ENCODE data around the gene RAD51D. TPM values are rescaled to one million over a fixed set of nuclear protein-coding genes. Genes with fewer than 3 reads are reported as not detected.

The RAD51D gene
- total and polyA plus RNA-seq, 3 experiments from 2014 or later: 11.9 to 29.8 (median 27.5) TPM

DNA sequence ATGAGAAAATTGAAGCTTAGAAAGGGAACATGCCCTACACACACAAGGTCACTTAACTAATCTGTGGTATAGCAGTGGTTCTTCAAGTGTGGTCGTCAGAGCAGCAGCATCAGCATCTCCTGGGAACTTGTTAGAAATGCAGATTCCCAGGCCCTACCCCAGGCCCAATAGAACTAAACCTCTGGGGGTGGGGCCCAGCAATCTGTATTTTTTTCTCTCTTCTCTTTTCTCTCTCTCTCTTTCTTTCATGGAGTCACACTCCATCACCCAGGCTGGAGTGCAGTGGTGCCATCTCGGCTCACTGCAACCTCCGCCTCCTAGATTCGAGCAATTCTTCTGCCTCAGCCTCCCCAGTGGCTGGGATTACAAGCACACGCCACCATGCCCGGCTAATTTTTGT lies 18.6 kb upstream of the RAD51D start:
- DNase-seq: no peak
- H3K4me1 Mint-ChIP-seq: peaks cover 8 to 23% (median 15%) of the 10 kb centered on the region in 3 donors
- H3K9me3 Mint-ChIP-seq: no peaks in the 10 kb centered on the region
- H3K4me3 Mint-ChIP-seq: peak overlapping the region in 1 of 7 donors; percentile 10
- H3K36me3 Mint-ChIP-seq: peaks cover 5 to 65% (median 6%) of the 10 kb centered on the region in 3 donors
- POLR2A ChIA-PET: no interaction called here
- Histone ChIP-seq H3K4me3 (ENCODE audit: low read length) (no peak overlapping the region), H3K4me1 (ENCODE audit: insufficient read depth, low read length) (peaks cover 14% of the 10 kb centered on the region), H3K9me3 (ENCODE audit: low read length) (no peaks in the 10 kb centered on the region), H3K27me3 (ENCODE audit: insufficient read depth, low read length, poor library complexity, severe bottlenecking) (no peaks in the 10 kb centered on the region), H3K27ac (ENCODE audit: low read depth, low read length) (no peak overlapping the region), H3K36me3 (ENCODE audit: insufficient read depth, low read length) (peaks cover 55% of the 10 kb centered on the region)
- H3K27me3 Mint-ChIP-seq: no peaks in the 10 kb centered on the region
- H3K27ac Mint-ChIP-seq: no peak overlapping the region
- CTCF ChIA-PET: interaction anchor here (1.1 kb wide), 1 partner anchor 609 kb away, joined by 3 read pairs; no protein-coding TSS in a partner anchor

DNA sequence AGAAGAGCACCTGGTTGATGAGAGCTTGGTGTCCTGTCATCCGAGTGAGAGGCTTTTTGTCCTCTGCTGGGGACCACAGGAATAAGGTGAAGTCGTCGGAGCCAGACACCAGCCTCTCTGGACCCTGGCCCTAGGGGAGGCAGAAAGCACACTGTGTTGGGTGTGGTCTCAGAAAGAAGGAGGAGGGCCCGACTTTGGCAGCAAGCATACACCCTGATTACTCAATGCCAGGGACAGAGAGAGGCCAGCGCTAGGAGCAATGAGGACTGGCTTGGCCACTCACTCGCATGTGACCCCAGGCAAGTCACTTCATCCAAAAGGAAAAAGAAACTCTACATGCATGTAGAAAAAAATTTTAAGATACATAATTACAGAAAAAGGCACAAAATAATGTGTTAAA lies 15.7 kb upstream of the RAD51D start:
- POLR2A ChIA-PET: no interaction called here
- H3K36me3 ChIP-seq (ENCODE audit: insufficient read depth, low read length): peaks cover 61% of the 10 kb centered on the region
- H3K4me1 Mint-ChIP-seq: peaks cover 0 to 6% (median 0%) of the 10 kb centered on the region in 3 donors

DNA sequence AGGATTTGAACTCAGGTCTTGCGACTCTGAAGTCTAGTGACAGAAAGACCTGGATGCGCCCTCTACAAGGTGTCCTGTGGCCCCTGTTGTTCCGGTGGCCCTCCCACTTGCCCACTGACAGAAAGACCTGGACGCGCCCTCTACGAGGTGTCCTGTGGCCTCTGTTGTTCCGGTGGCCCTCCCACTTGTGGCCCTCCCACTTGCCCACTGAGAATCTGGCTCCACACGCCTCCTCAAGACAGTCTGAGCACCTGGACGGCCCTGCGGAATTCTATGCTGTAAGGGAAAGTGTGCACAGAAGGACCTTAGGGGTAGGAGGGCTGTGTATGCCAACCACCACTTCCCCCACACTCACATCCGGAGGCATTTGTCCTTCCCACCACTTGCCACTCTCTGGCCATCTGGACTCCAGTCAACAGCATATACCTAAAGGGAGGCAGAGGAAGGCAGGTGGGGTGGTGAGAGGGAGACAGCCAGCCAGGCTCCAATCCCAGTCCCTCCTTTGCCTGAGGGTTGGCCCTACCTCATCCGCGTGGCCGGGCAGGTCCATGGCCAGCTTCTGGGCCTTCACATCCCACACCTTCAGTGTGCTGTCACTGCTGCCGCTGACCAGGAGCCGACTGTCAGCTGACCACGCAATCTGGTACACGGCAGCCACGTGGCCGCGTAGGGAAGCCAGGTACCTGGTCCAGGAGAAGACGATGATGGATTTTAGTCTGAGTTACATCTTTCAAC lies 13.3 kb upstream of the RAD51D start:
- Mint-ChIP-seq H3K27ac (peak overlapping the region in 1 of 8 donors; percentile 24), H3K27me3 (no peaks in the 10 kb centered on the region), H3K9me3 (no peaks in the 10 kb centered on the region), H3K36me3 (peaks cover 6 to 74% (median 12%) of the 10 kb centered on the region in 3 donors), H3K4me1 (no peaks in the 10 kb centered on the region), H3K4me3 (no peak overlapping the region)
- ChIA-PET POLR2A (no interaction called here), CTCF (no interaction called here)
- no peaks in the 10 kb centered on the region for H3K27me3 ChIP-seq (ENCODE audit: insufficient read depth, low read length, poor library complexity, severe bottlenecking)
- DNase-seq: peak in 1 of 5 donors; percentile 14
- no peaks in the 10 kb centered on the region for H3K4me1 ChIP-seq (ENCODE audit: insufficient read depth, low read length)
- no peak overlapping the region for H3K4me3 ChIP-seq (ENCODE audit: low read length)
- H3K27ac ChIP-seq (ENCODE audit: low read depth, low read length): no peak overlapping the region
- peaks cover 51% of the 10 kb centered on the region for H3K36me3 ChIP-seq (ENCODE audit: insufficient read depth, low read length)
- H3K9me3 ChIP-seq (ENCODE audit: low read length): no peaks in the 10 kb centered on the region

More for the DNA sequence above, 15.7 kb upstream of the RAD51D start:
- Mint-ChIP-seq H3K27ac (no peak overlapping the region), H3K9me3 (no peaks in the 10 kb centered on the region), H3K27me3 (no peaks in the 10 kb centered on the region), H3K4me3 (no peak overlapping the region), H3K36me3 (peaks cover 6 to 89% (median 11%) of the 10 kb centered on the region in 3 donors)
- Histone ChIP-seq H3K9me3 (ENCODE audit: low read length) (no peaks in the 10 kb centered on the region), H3K27ac (ENCODE audit: low read depth, low read length) (no peak overlapping the region), H3K27me3 (ENCODE audit: insufficient read depth, low read length, poor library complexity, severe bottlenecking) (no peaks in the 10 kb centered on the region), H3K4me1 (ENCODE audit: insufficient read depth, low read length) (no peaks in the 10 kb centered on the region), H3K4me3 (ENCODE audit: low read length) (no peak overlapping the region)
- CTCF ChIA-PET: no interaction called here
- DNase-seq: no peak

- Histone ChIP-seq H3K27me3 (ENCODE audit: insufficient read depth, low read length, poor library complexity, severe bottlenecking) (no peaks in the 10 kb centered on the region), H3K4me3 (ENCODE audit: low read length) (no peak overlapping the region), H3K27ac (ENCODE audit: low read depth, low read length) (no peak overlapping the region), H3K4me1 (ENCODE audit: insufficient read depth, low read length) (no peaks in the 10 kb centered on the region), H3K9me3 (ENCODE audit: low read length) (no peaks in the 10 kb centered on the region), H3K36me3 (ENCODE audit: insufficient read depth, low read length) (peaks cover 44% of the 10 kb centered on the region)
- Mint-ChIP-seq H3K9me3 (no peaks in the 10 kb centered on the region), H3K36me3 (peaks cover 6 to 65% (median 12%) of the 10 kb centered on the region in 3 donors), H3K27ac (no peak overlapping the region), H3K27me3 (no peaks in the 10 kb centered on the region), H3K4me1 (no peaks in the 10 kb centered on the region), H3K4me3 (no peak overlapping the region)
- no peak for DNase-seq
- ChIA-PET POLR2A (no interaction called here), CTCF (no interaction called here)
These were observed 12.4 kb upstream of the RAD51D start for GRCh38 chr17:35132099-35132498.

- DNase-seq: no peak
These were observed 10.7 kb upstream of the RAD51D start for GRCh38 chr17:35130392-35130791.

DNA sequence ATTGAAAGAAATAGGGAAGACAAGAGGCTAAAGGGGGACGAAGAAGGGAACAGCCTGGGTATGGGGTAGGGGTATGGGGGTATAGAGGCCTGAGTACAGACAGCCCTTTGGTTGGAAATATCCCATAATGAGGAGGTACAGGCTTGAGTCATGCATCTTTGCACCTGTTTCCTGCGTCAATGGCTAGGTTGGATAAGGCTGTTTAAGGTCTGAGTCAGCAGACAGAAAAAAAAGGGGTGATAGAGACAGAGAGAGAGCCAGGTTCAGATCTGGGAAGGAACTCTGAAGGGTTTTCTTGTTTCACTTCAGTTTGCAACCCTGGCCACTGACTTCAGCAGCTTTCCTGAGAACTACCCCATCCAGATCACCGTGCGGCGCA lies 10.3 kb upstream of the RAD51D start:
- no peak overlapping the region for H3K4me3 Mint-ChIP-seq
- H3K27me3 ChIP-seq (ENCODE audit: insufficient read depth, low read length, poor library complexity, severe bottlenecking): no peaks in the 10 kb centered on the region
- H3K9me3 ChIP-seq (ENCODE audit: low read length): no peaks in the 10 kb centered on the region
- no peaks in the 10 kb centered on the region for H3K4me1 ChIP-seq (ENCODE audit: insufficient read depth, low read length)
- H3K9me3 Mint-ChIP-seq: no peaks in the 10 kb centered on the region
- H3K36me3 Mint-ChIP-seq: peaks cover 6 to 44% (median 7%) of the 10 kb centered on the region in 3 donors
- no peak overlapping the region for H3K27ac ChIP-seq (ENCODE audit: low read depth, low read length)
- H3K27me3 Mint-ChIP-seq: no peaks in the 10 kb centered on the region
- DNase-seq: no peak
- peak overlapping the region in 3 of 8 donors; percentile 39 to 58 (median 47) for H3K27ac Mint-ChIP-seq
- CTCF ChIA-PET: interaction anchor here (1.8 to 3.1 kb wide), 2 partner anchors 10 kb away, joined by 13 to 22 read pairs; partner anchors contain the start of gene RAD51D
- H3K4me3 ChIP-seq (ENCODE audit: low read length): no peak overlapping the region
- POLR2A ChIA-PET: no interaction called here
- no peaks in the 10 kb centered on the region for H3K4me1 Mint-ChIP-seq
- H3K36me3 ChIP-seq (ENCODE audit: insufficient read depth, low read length): peaks cover 22% of the 10 kb centered on the region

More at GRCh38 chr17:35130392-35130791, 10.7 kb upstream of the RAD51D start:
- H3K27ac ChIP-seq (ENCODE audit: low read depth, low read length): no peak overlapping the region
- POLR2A ChIA-PET: no interaction called here
- no peaks in the 10 kb centered on the region for H3K9me3 Mint-ChIP-seq
- no peaks in the 10 kb centered on the region for H3K27me3 ChIP-seq (ENCODE audit: insufficient read depth, low read length, poor library complexity, severe bottlenecking)
- peak overlapping the region in 1 of 7 donors; percentile 37 for H3K4me3 Mint-ChIP-seq
- H3K27me3 Mint-ChIP-seq: no peaks in the 10 kb centered on the region
- peaks cover 26% of the 10 kb centered on the region for H3K36me3 ChIP-seq (ENCODE audit: insufficient read depth, low read length)
- H3K4me3 ChIP-seq (ENCODE audit: low read length): no peak overlapping the region
- no peaks in the 10 kb centered on the region for H3K4me1 ChIP-seq (ENCODE audit: insufficient read depth, low read length)
- peak overlapping the region in 2 of 8 donors; percentile 58 to 87 for H3K27ac Mint-ChIP-seq
- CTCF ChIA-PET: interaction anchor here (1.8 kb wide), 1 partner anchor 11 kb away, joined by 13 read pairs; the partner anchor contains the start of gene RAD51D
- H3K9me3 ChIP-seq (ENCODE audit: low read length): no peaks in the 10 kb centered on the region
- no peaks in the 10 kb centered on the region for H3K4me1 Mint-ChIP-seq
- peaks cover 6 to 48% (median 7%) of the 10 kb centered on the region in 3 donors for H3K36me3 Mint-ChIP-seq

DNA sequence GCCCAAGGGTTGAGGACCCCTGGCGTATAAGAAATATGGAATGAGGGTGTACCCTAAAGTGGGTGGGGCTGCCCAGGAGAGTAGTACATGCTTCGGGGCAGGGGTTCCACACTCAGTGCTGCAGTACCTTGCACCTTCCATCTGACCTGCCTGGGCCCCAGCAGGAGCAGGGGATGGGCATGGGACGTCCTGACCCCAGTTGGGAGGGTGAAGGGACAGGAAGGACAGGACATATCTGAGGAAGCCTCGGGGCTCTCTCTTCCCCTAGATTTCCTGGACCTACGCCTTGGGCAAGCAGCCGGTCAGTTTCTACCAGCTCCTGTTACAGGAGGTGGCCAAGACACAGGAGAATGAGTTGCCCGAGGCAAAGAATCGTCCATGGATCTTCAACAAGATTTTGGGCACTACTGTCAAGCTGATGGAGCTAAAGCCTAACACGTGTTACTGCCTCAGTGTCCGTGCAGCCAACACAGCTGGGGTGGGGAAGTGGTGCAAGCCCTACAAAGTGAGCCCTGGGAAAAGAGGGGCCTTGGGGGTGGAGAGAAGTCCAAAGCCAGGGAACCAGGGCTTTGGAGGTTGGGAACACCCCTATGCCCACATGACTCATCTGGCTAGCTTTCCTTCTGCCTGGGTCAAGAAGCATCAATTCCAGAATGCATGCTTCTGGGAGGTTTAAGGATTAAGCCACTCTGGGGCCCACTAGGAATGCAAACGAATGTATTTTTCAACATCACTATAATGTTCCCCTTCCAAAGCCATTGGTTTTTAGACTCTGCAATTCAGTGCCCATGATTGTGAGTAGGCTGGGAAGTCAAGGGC lies 9.7 kb upstream of the RAD51D start:
- H3K27ac Mint-ChIP-seq: peak overlapping the region in 1 of 8 donors; percentile 39
- no peaks in the 10 kb centered on the region for H3K4me1 ChIP-seq (ENCODE audit: insufficient read depth, low read length)
- POLR2A ChIA-PET: no interaction called here

More for the DNA sequence above, 9.7 kb upstream of the RAD51D start:
- Histone ChIP-seq H3K27ac (ENCODE audit: low read depth, low read length) (no peak overlapping the region), H3K27me3 (ENCODE audit: insufficient read depth, low read length, poor library complexity, severe bottlenecking) (no peaks in the 10 kb centered on the region), H3K36me3 (ENCODE audit: insufficient read depth, low read length) (peaks cover 18% of the 10 kb centered on the region), H3K4me3 (ENCODE audit: low read length) (no peak overlapping the region), H3K9me3 (ENCODE audit: low read length) (no peaks in the 10 kb centered on the region)
- CTCF ChIA-PET: interaction anchor here (3.1 kb wide), 1 partner anchor 10 kb away, joined by 22 read pairs; the partner anchor contains the start of gene RAD51D
- no peak for DNase-seq
- peaks cover 6 to 38% (median 7%) of the 10 kb centered on the region in 3 donors for H3K36me3 Mint-ChIP-seq
- no peaks in the 10 kb centered on the region for H3K4me1 Mint-ChIP-seq
- no peaks in the 10 kb centered on the region for H3K9me3 Mint-ChIP-seq
- H3K4me3 Mint-ChIP-seq: no peak overlapping the region
- no peaks in the 10 kb centered on the region for H3K27me3 Mint-ChIP-seq

Measured in CD8-positive, alpha-beta memory T cell (primary cell).